PC-3 (cell line): Measurements from ENCODE around the gene LRFN3. TPM values are rescaled to one million over a fixed set of nuclear protein-coding genes. Genes with fewer than 3 reads are reported as not detected.
"Not testable (repeated sequence)": the region's sequence is repeated elsewhere in the genome, so short reads cannot be mapped to it uniquely, and the experiment has no call there.

ENCODE experiments used
- ATAC-seq: fragments of 200-7000 bp; cut with Tn5 transposase; 2 replicates; pipeline ENCODE4 v1.9.1; 2020; ENCODE audit warnings: mild to moderate bottlenecking, moderate library complexity
- BruUV-seq: library from RNA; stranded (reverse); fragments of 400-500 nt; replicated peaks from 2 replicates; lab custom pipeline; 2021; lab: Mats Ljungman, UMichigan
- CTCF ChIA-PET: fragments of 300-600 bp; sonication (Branson Sonifier 250); formaldehyde crosslinking; loops from one replicate; lab custom pipeline; 2022; ENCODE audit warnings: antibody characterized with exemption; lab: Charles Lee
- POLR2A ChIA-PET: fragments of 300-600 bp; sonication (Branson Sonifier 250); formaldehyde crosslinking; loops from one replicate; lab custom pipeline; 2022; ENCODE audit warnings: antibody characterized with exemption; ENCODE audit not compliant: unreplicated experiment; lab: Charles Lee
- DNase-seq: peaks from one replicate; pipeline ENCODE4 v3.0.0-alpha.2; 2015
- H2AFZ ChIP-seq: fragments of 300-600 bp; sonication (generic); 2 replicates; pipeline ENCODE4 v1.6.0; 2016; ENCODE audit warnings: antibody characterized with exemption, low read length
- H3F3A ChIP-seq: fragments of 300-600 bp; sonication (generic); one replicate; pipeline ENCODE4 v1.6.0; 2017; ENCODE audit warnings: antibody characterized with exemption, low read length, control low read depth, mild to moderate bottlenecking; ENCODE audit not compliant: unreplicated experiment
- H3K27ac ChIP-seq: fragments of 300-600 bp; sonication (generic); 2 replicates; pipeline ENCODE4 v1.5.1; 2016; ENCODE audit warnings: mild to moderate bottlenecking, low read length
- H3K27me3 ChIP-seq: fragments of 300-600 bp; sonication (generic); 2 replicates; pipeline ENCODE4 v1.6.1; 2016; ENCODE audit warnings: low read length, mixed read lengths
- H3K36me3 ChIP-seq: fragments of 300-600 bp; sonication (generic); 2 replicates; pipeline ENCODE4 v1.6.1; 2016; ENCODE audit warnings: low read depth, mixed run types, low read length, mixed read lengths
- H3K4me1 ChIP-seq: fragments of 300-600 bp; sonication (generic); 2 replicates; pipeline ENCODE4 v1.5.1; 2016; ENCODE audit warnings: low read length; ENCODE audit not compliant: insufficient read depth
- H3K4me2 ChIP-seq: fragments of 300-600 bp; sonication (generic); 2 replicates; pipeline ENCODE4 v1.6.0; 2016; ENCODE audit warnings: low read length
- H3K4me3 ChIP-seq: fragments of 300-600 bp; sonication (generic); 2 replicates; pipeline ENCODE4 v1.5.1; 2016; ENCODE audit warnings: mild to moderate bottlenecking, low read length, mixed read lengths
- H3K79me2 ChIP-seq: fragments of 300-600 bp; sonication (generic); 2 replicates; pipeline ENCODE4 v1.6.1; 2017; ENCODE audit warnings: low read length, mixed read lengths
- H3K9ac ChIP-seq: fragments of 300-600 bp; sonication (generic); 2 replicates; pipeline ENCODE4 v1.6.0; 2016; ENCODE audit warnings: mild to moderate bottlenecking, low read length
- H3K9me2 ChIP-seq: fragments of 300-600 bp; sonication (generic); replicated peaks from 2 replicates; pipeline ENCODE4 v1.6.1; 2016; ENCODE audit warnings: mixed run types, low read length, mixed read lengths
- H3K9me3 ChIP-seq: fragments of 300-600 bp; sonication (generic); 2 replicates; pipeline ENCODE4 v1.6.1; 2016; ENCODE audit warnings: low read length, mixed read lengths
- H4K20me1 ChIP-seq: fragments of 300-600 bp; sonication (generic); 2 replicates; pipeline ENCODE4 v1.6.1; 2016; ENCODE audit warnings: low read length, mixed read lengths
- CTCF ChIP-seq: fragments of 300-600 bp; sonication (generic); conservative IDR thresholded peaks from 2 replicates; pipeline ENCODE4 v1.5.1; 2017; ENCODE audit warnings: antibody characterized with exemption, low read depth, mild to moderate bottlenecking, low read length
- EZH2 ChIP-seq: fragments of 300-600 bp; sonication (generic); IDR thresholded peaks from one replicate; pipeline ENCODE4 v1.6.1; 2017; ENCODE audit warnings: antibody characterized with exemption, mild to moderate bottlenecking, low read length; ENCODE audit not compliant: unreplicated experiment
- EZH2phosphoT487 ChIP-seq: fragments of 300-600 bp; sonication (generic); IDR thresholded peaks from 2 replicates; pipeline ENCODE4 v1.6.1; 2018; ENCODE audit warnings: mild to moderate bottlenecking, antibody characterized with exemption, low read length, borderline replicate concordance
- intact Hi-C: fragments of 100-400 bp; cut with micrococcal nuclease; formaldehyde crosslinking; loops from 2 replicates; pipeline ENCODE4 v1.9.0; 2023
- total RNA-seq: library from RNA; depleted of rRNA; stranded (reverse); fragments of >200 nt; gene quantifications from 2 replicates; pipeline ENCODE4 v1.2.3, GENCODE V29; 2014

Gene LRFN3
- total RNA-seq, 1 experiment from 2014 or later, result 4.1 TPM

GRCh38 chr19:35888398-35888797 lies 47.8 kb upstream of the LRFN3 start:
- H3F3A ChIP-seq, result no peaks in the 10 kb centered on the region
- H3K27me3 ChIP-seq, result no peaks in the 10 kb centered on the region
- no peak overlapping the region for H3K4me3 ChIP-seq
- no peaks in the 10 kb centered on the region for H4K20me1 ChIP-seq
- H3K9ac ChIP-seq, result no peak overlapping the region
- peaks cover 6% of the 10 kb centered on the region; the same call in 1 of the 2 replicates for H3K36me3 ChIP-seq
- no peak for ATAC-seq
- no peaks in the 10 kb centered on the region for H3K9me3 ChIP-seq
- H3K4me2 ChIP-seq, result no peak overlapping the region
- no TSS peak for BruUV-seq
- TF ChIP-seq EZH2, result no peak
- no peak for TF ChIP-seq EZH2phosphoT487
- CTCF ChIA-PET, result interaction anchor here (0.6 kb wide), 1 partner anchor 38 kb away, joined by 6 read pairs; no protein-coding TSS in a partner anchor
- no peaks in the 10 kb centered on the region for H3K79me2 ChIP-seq
- H3K4me1 ChIP-seq, result no peaks in the 10 kb centered on the region
- DNase-seq, result no peak
- H2AFZ ChIP-seq, result no peak overlapping the region
- intact Hi-C loops, result no loop called here
- H3K9me2 ChIP-seq, result no peaks in the 10 kb centered on the region
- POLR2A ChIA-PET, result no interaction called here
- H3K27ac ChIP-seq, result no peak overlapping the region

DNA sequence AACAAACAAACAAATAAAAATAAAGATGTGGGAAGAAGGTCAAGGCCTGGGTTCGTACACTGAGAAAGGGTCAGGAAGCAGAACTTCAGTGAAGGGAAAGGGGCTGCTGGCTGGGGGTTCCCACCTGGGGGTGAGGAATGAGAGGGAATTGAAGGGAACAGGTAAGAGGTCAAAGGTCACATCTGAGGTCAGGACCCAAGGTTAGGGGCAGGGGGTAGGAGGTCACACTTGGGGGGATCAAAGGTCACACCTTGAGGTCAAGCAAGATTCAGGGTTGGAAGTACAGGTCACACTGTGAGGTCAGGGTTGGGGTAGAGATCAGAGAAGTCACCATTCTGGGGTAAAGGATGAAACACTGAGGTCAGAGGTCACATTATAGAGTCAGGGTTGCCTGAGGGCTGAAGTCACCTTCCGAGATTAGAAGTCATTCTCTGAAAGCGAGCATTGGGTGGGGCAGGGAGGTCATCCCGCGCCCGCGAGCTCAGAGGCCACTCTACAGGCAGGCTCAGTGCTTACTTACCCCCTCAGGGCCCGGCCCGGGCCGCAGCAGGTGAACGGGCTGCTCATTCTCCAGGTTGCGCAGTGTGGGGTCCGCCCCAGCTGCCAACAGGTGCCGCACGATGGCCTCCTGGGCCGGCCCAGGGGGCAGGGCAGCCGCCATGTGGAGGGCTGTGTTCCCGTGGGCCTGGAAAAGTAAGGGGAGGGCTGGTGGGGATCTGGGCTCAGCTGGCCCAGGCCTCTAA lies 46.6 kb upstream of the LRFN3 start:
- Histone ChIP-seq H4K20me1 (no peaks in the 10 kb centered on the region), H3K9me2 (no peaks in the 10 kb centered on the region), H3K27me3 (no peaks in the 10 kb centered on the region), H3K36me3 (peaks cover 6% of the 10 kb centered on the region; the same call in 1 of the 2 replicates), H3K4me2 (no peak overlapping the region), H3K79me2 (no peaks in the 10 kb centered on the region), H3K4me3 (no peak overlapping the region), H3K4me1 (no peaks in the 10 kb centered on the region), H3K9ac (no peak overlapping the region), H2AFZ (no peak overlapping the region), H3K9me3 (no peaks in the 10 kb centered on the region), H3K27ac (no peak overlapping the region), H3F3A (no peaks in the 10 kb centered on the region)
- no peak for DNase-seq
- CTCF ChIA-PET, result no interaction called here
- TF ChIP-seq CTCF, result no peak
- TF ChIP-seq EZH2, result no peak
- no peak for TF ChIP-seq EZH2phosphoT487
- intact Hi-C loops, result no loop called here
- no peak for ATAC-seq
- BruUV-seq, result no TSS peak
- POLR2A ChIA-PET, result no interaction called here

DNA sequence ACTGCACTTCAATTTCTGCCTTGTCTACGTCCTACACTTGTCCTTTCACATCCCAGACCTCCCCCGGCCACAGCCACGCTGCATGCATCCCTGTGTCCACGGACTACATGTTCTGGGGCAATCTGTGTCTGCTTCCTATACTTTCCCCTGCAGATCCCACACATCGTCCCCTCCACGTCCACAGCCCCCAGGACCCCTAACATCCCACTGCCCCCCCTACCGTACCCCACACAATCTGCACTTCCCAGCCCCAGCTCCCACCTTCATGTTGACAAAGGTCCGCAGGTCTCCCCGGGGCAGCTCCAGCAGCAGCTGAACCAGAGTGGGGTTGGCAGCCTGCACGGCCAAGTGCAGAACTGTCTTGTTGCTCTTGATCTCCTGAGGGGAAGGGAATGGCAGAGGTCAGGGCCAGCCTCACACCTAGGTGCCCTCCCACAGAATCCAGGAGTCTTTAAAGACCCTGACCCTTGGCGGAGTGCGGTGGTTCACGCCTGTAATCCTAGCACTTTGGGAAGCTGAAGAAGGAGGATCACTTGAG lies 46.0 kb upstream of the LRFN3 start:
- H3K27ac ChIP-seq, result no peak overlapping the region
- H2AFZ ChIP-seq, result no peak overlapping the region
- intact Hi-C loops, result no loop called here
- TF ChIP-seq CTCF, result no peak
- H3K4me2 ChIP-seq, result no peak overlapping the region
- H3K4me1 ChIP-seq, result no peaks in the 10 kb centered on the region
- no peaks in the 10 kb centered on the region for H3K9me3 ChIP-seq
- POLR2A ChIA-PET, result no interaction called here
- no peak overlapping the region for H3K9ac ChIP-seq
- H3K4me3 ChIP-seq, result no peak overlapping the region
- no peaks in the 10 kb centered on the region for H3F3A ChIP-seq
- H3K27me3 ChIP-seq, result no peaks in the 10 kb centered on the region
- DNase-seq (no peak), ATAC-seq (no peak)
- CTCF ChIA-PET, result no interaction called here
- no TSS peak for BruUV-seq
- H4K20me1 ChIP-seq, result no peaks in the 10 kb centered on the region
- H3K9me2 ChIP-seq, result no peaks in the 10 kb centered on the region
- H3K36me3 ChIP-seq, result peaks cover 6% of the 10 kb centered on the region; the same call in 1 of the 2 replicates
- H3K79me2 ChIP-seq, result no peaks in the 10 kb centered on the region

DNA sequence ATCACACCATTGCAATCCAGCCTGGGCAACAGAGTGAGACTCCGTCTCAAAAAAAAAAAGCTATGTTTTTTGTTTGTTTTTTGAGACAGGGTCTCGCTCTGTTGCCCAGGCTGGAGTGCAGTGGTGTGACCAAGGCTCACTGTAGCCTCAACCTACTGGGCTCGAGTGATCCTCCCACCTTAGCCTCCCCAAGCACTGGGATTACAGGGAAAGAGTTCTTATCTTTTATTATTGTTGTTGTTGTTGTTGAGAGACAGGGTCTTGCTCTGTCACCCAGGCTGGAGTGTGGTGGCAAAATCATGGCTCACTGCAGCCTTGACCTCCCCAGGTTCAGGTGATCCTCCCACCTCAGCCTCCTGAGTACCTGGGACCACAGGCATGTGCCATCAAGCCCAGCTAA lies 44.4 kb upstream of the LRFN3 start:
- H3K9me3 ChIP-seq, CTCF ChIA-PET, H3K4me3 ChIP-seq, BruUV-seq, ATAC-seq, H3K4me1 ChIP-seq, H2AFZ ChIP-seq, intact Hi-C loops, H3K36me3 ChIP-seq, H3K27me3 ChIP-seq, H3K9me2 ChIP-seq, H3K27ac ChIP-seq, H4K20me1 ChIP-seq, H3F3A ChIP-seq, DNase-seq, H3K4me2 ChIP-seq, H3K79me2 ChIP-seq, H3K9ac ChIP-seq, POLR2A ChIA-PET: not testable (repeated sequence)
